Body of pancreas (tissue), 4 donors: Measurements from ENCODE around the gene PSD2.

ENCODE experiments used
- POLR2A ChIP-seq, 3 donors: fragments of 450-650 bp; IDR thresholded peaks; one replicate each; pipeline ENCODE4 v1.6.1; 2016; ENCODE audit warnings: antibody characterized with exemption in 3 of 3, mild to moderate bottlenecking in 2 of 3
- TF ChIP-seq, protein P1 (sequence below), 7 experiments: fragments of 450-650 bp in 4 of 7; fragments of 200-600 bp in 3 of 7; sonication (generic) in 3 of 7; IDR thresholded peaks; one replicate each; pipeline ENCODE4 v1.5.1; 2016 to 2019; ENCODE audit warnings: antibody characterized with exemption in 7 of 7

GRCh38 chr5:139884734-139885133 is 89.1 kb downstream of the PSD2 start:
- TF ChIP-seq, protein P1, sequence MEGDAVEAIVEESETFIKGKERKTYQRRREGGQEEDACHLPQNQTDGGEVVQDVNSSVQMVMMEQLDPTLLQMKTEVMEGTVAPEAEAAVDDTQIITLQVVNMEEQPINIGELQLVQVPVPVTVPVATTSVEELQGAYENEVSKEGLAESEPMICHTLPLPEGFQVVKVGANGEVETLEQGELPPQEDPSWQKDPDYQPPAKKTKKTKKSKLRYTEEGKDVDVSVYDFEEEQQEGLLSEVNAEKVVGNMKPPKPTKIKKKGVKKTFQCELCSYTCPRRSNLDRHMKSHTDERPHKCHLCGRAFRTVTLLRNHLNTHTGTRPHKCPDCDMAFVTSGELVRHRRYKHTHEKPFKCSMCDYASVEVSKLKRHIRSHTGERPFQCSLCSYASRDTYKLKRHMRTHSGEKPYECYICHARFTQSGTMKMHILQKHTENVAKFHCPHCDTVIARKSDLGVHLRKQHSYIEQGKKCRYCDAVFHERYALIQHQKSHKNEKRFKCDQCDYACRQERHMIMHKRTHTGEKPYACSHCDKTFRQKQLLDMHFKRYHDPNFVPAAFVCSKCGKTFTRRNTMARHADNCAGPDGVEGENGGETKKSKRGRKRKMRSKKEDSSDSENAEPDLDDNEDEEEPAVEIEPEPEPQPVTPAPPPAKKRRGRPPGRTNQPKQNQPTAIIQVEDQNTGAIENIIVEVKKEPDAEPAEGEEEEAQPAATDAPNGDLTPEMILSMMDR (IDR thresholded peaks at IDR 0.05): no peak
- TF ChIP-seq POLR2A (IDR thresholded peaks at IDR 0.05): no peak
